ENCODE results near the gene SMIM3. TPM values are rescaled to one million over a fixed set of nuclear protein-coding genes. Genes with fewer than 3 reads are reported as not detected.
A peak's percentile ranks its signal among the peaks of the same experiment; 100 is the strongest.

Gene SMIM3, protein sequence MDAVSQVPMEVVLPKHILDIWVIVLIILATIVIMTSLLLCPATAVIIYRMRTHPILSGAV
- 10 to 100 TPM; 24.6 to 48.1 TPM for total RNA-seq

DNA sequence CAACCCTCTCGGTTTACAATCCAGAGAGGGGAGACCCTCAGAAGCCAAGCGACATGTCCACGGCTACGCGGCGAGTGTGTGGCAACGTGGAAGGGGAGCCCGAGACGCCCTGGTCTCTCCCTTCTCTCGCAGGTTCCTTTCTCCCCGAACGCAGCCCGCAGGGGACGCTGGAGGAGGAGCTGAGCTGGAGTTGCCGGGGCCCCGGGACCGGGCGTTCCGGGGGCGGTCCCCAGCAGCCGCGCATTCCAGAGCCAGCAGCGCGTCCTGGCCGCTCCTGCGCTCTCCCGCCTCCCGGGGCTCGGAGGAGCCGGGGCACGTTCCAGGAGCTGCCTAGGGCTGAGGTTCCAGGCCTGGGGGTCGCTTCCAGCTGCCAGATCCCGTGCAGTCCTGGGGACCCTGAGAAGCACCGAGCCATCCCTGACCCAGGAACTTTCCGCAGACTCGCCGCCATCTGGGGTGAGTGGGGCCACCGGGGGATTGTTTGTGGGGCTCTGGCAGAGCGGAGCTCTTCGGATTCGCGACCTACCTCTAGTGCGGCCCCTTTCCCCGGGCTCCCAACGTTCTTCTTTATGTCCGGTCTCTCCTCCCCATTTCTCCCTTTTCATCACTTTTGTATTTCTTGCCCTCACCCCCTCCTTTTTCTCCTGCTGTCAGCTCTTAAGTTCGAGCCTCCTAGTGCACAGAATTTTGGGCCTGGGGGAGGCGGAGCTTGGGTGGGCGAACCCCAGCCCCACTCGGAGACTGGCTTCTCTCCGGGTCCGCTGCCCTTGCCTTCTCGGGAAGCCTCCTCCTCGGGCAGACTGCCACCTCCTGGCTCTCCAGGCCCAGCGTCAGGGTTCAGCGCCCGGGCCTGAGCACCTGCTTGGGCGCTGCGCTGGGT, at the start of gene SMIM3:
SMIM3 (plus strand) TSS at position 241 of the 880 bp plus-strand sequence. CDS start 16,684 bp downstream, outside the sequence.
- Histone ChIP-seq H3K4me3 (peak within 1 kb of the TSS; percentile 80 to 82), H3K27ac (peak within 1 kb of the TSS; percentile 92 to 96), H3K27me3 (no peaks in the 10 kb centered on the region), H3K4me1 (peaks cover 0 to 53% of the 10 kb centered on the region in 2 donors), H3K9me3 (no peaks in the 10 kb centered on the region), H3K36me3 (no peaks in the 10 kb centered on the region)
- peak in 1 of 2 donors; percentile 53 for TF ChIP-seq CTCF (IDR thresholded peaks at IDR 0.05)
- peak; percentile 86 for DNase-seq (ENCODE audit: low spot score)

GRCh38 chr5:150729859-150730258, 48.7 kb upstream of the SMIM3 start:
- Histone ChIP-seq H3K27me3 (no peaks in the 10 kb centered on the region), H3K27ac (no peak overlapping the region), H3K9me3 (no peaks in the 10 kb centered on the region), H3K36me3 (peaks cover 74% of the 10 kb centered on the region), H3K4me1 (peaks cover 0 to 3% of the 10 kb centered on the region in 2 donors), H3K4me3 (no peak overlapping the region)
- no peak for DNase-seq (ENCODE audit: low spot score)
- no peak for TF ChIP-seq CTCF (IDR thresholded peaks at IDR 0.05)

GRCh38 chr5:150731669-150732242, 46.8 kb upstream of the SMIM3 start:
- Histone ChIP-seq H3K4me1 (peaks cover 0 to 4% of the 10 kb centered on the region in 2 donors), H3K9me3 (no peaks in the 10 kb centered on the region), H3K27ac (no peak overlapping the region), H3K4me3 (no peak overlapping the region), H3K27me3 (no peaks in the 10 kb centered on the region), H3K36me3 (peaks cover 59% of the 10 kb centered on the region)
- TF ChIP-seq CTCF (IDR thresholded peaks at IDR 0.05), result no peak
- no peak for DNase-seq (ENCODE audit: low spot score)

DNA sequence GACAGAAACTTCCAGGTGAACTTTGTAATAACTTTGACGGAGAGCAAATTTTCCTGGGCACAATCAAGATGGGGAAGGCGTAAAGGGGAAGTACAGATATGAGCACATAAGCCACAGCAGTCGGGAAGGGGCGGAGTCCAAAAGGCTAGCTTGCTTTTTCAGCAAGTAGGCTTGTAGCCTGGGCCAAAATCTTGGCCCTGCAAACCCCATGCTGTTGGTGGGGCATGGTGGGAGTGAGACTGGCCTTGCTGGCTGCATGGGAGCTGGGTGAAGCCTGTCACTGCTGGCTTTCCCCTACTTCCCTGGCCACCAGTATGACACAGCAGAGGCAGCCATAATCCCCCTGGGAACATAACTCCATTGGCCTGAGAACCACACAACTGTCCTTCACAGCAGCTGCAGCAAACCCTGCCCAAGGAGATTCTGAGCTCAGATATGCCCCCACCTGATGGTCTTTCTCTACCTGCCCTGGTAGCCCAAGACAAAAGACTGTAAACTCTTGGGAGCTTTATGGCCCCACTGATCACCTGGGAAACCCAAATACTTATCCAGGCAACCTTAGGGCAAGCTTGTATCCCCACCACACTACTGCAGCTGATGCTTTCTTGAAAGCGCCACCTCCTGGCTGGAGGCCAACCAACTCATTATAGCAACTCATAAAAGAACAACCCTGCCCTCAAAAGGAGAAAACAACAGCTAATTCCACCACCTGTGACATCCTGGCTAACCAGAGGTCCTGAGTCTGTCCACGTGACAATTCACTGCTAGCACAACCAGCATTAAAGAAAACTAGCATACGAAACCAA, 43.8 kb upstream of the SMIM3 start:
- TF ChIP-seq CTCF (IDR thresholded peaks at IDR 0.05), result no peak
- peak; percentile 72 for DNase-seq (ENCODE audit: low spot score)
- H3K27ac ChIP-seq, result peak overlapping the region in 1 of 2 donors; percentile 33
- no peaks in the 10 kb centered on the region for H3K27me3 ChIP-seq
- H3K4me1 ChIP-seq, result peaks cover 0 to 4% of the 10 kb centered on the region in 2 donors
- no peaks in the 10 kb centered on the region for H3K9me3 ChIP-seq
- peaks cover 36% of the 10 kb centered on the region for H3K36me3 ChIP-seq
- no peak overlapping the region for H3K4me3 ChIP-seq

- Histone ChIP-seq H3K4me3 (no peak overlapping the region), H3K27ac (no peak overlapping the region), H3K9me3 (no peaks in the 10 kb centered on the region), H3K27me3 (no peaks in the 10 kb centered on the region), H3K36me3 (peaks cover 13% of the 10 kb centered on the region), H3K4me1 (peaks cover 0 to 4% of the 10 kb centered on the region in 2 donors)
- no peak for DNase-seq (ENCODE audit: low spot score)
- no peak for TF ChIP-seq CTCF (IDR thresholded peaks at IDR 0.05)
Measured at GRCh38 chr5:150738862-150739261, 39.7 kb upstream of the SMIM3 start.
